ENCODE results near the gene RNF169. TPM values are rescaled to one million over a fixed set of nuclear protein-coding genes. Genes with fewer than 3 reads are reported as not detected.

Gene RNF169
- total and polyA plus RNA-seq, 9 of the 15 experiments (the other 6 are each of a cell fraction or from before 2014, with no cell fraction given) = 0.68 to 18.1 (median 10.1) TPM

GRCh38 chr11:74749127-74749964 is 697 bp downstream of the RNF169 start (continued):
- TF ChIP-seq NFE2L1 (tag; IDR thresholded peaks at IDR 0.05; ENCODE audit: borderline replicate concordance, low read depth) (no peak), CTBP1 (IDR thresholded peaks at IDR 0.05; ENCODE audit: borderline replicate concordance) (peak; percentile 51; the same call in 1 of the 2 replicates), BMI1 (IDR thresholded peaks at IDR 0.05; ENCODE audit: low read length) (no peak), TFE3 (CRISPR knock-in tag; IDR thresholded peaks at IDR 0.05) (no peak), GABPA (tag; conservative IDR thresholded peaks at IDR 0.05; ENCODE audit: low read depth) (no peak), KDM2B (CRISPR knock-in tag; IDR thresholded peaks at IDR 0.05) (no peak), ATF3 (IDR thresholded peaks at IDR 0.05) (no peak), ATF3 (CRISPR knock-in tag; conservative IDR thresholded peaks at IDR 0.05) (no peak), HNRNPH1 (optimal IDR thresholded peaks at IDR 0.05; ENCODE audit: low read depth, low read length) (no peak), CREB1 (IDR thresholded peaks at IDR 0.05) (no peak), CREB1 (CRISPR knock-in tag; IDR thresholded peaks at IDR 0.05) (0 out of 2 replicates have a peak, but pooled peaks have one; percentile 34), SIRT6 (IDR thresholded peaks at IDR 0.05; ENCODE audit: low read depth, low read length) (no peak), POLR2B (IDR thresholded peaks at IDR 0.05; ENCODE audit: low read depth, partially characterized antibody) (no peak), HDAC2 (IDR thresholded peaks at IDR 0.05) (no peak), NR2C1 (IDR thresholded peaks at IDR 0.05) (no peak), NR2C1 (tag; IDR thresholded peaks at IDR 0.05) (no peak)
- TF ChIP-seq, protein P1, sequence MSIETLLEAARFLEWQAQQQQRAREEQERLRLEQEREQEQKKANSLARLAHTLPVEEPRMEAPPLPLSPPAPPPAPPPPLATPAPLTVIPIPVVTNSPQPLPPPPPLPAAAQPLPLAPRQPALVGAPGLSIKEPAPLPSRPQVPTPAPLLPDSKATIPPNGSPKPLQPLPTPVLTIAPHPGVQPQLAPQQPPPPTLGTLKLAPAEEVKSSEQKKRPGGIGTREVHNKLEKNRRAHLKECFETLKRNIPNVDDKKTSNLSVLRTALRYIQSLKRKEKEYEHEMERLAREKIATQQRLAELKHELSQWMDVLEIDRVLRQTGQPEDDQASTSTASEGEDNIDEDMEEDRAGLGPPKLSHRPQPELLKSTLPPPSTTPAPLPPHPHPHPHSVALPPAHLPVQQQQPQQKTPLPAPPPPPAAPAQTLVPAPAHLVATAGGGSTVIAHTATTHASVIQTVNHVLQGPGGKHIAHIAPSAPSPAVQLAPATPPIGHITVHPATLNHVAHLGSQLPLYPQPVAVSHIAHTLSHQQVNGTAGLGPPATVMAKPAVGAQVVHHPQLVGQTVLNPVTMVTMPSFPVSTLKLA (conservative IDR thresholded peaks at IDR 0.05) = peak; percentile 45 to 65

Data from K562 (cell line).